Activated T-helper 1 cell treated with anti-CD3 and anti-CD28 coated beads, Interleukin-12 subunit alpha, Interleukin-12 subunit beta, Interleukin-2, Interleukin-4 antibody, amounts not matched to agents 30 ng/mL and 10 ng/mL and 1 ng/mL, durations not matched to agents 14 hours and 24 hours and 36 hours (primary cell): Measurements from ENCODE around the gene UTF1. TPM values are rescaled to one million over a fixed set of nuclear protein-coding genes. Genes with fewer than 3 reads are reported as not detected.

Experiments used
- DNase-seq: peaks from one replicate; pipeline ENCODE4 v3.0.0; 2021; ENCODE audit warnings: low spot score
- H3K27ac Mint-ChIP-seq: one replicate; pipeline ENCODE4 v1.8.0; 2021; ENCODE audit warnings: mild to moderate bottlenecking, mixed read lengths
- H3K27me3 Mint-ChIP-seq: one replicate; pipeline ENCODE4 v1.8.0; 2022; ENCODE audit warnings: mild to moderate bottlenecking, moderate library complexity, mixed read lengths; ENCODE audit not compliant: insufficient read depth
- H3K36me3 Mint-ChIP-seq: one replicate; pipeline ENCODE4 v1.8.0; 2021; ENCODE audit warnings: low read depth, mixed read lengths
- H3K4me1 Mint-ChIP-seq: one replicate; pipeline ENCODE4 v1.8.0; 2021; ENCODE audit warnings: low read depth, mixed read lengths
- H3K4me3 Mint-ChIP-seq: one replicate; pipeline ENCODE4 v1.8.0; 2021; ENCODE audit warnings: mild to moderate bottlenecking, moderate library complexity, mixed read lengths
- H3K9me3 Mint-ChIP-seq: one replicate; pipeline ENCODE4 v1.8.0; 2021; ENCODE audit warnings: mixed read lengths
- intact Hi-C: fragments of 100-400 bp; cut with micrococcal nuclease; formaldehyde crosslinking; loops from one replicate; pipeline ENCODE4 v1.15.1; 2024
- total RNA-seq: library from RNA; stranded (reverse); gene quantifications from 2 replicates; pipeline ENCODE4 v1.2.3, GENCODE V29; 2022

Gene UTF1
- total RNA-seq, 1 donor from 2014 or later = not detected

GRCh38 chr10:133274751-133275683 is 45.0 kb downstream of the UTF1 start:
- no peaks in the 10 kb centered on the region for H3K9me3 Mint-ChIP-seq
- H3K27me3 Mint-ChIP-seq = no peaks in the 10 kb centered on the region
- peak; percentile 65 for DNase-seq
- peak overlapping the region; percentile 92 for H3K27ac Mint-ChIP-seq
- H3K4me1 Mint-ChIP-seq = peaks cover 14% of the 10 kb centered on the region
- intact Hi-C loops = loop anchor here (1.0 to 10.0 kb wide), 5 partner anchors 14 to 1370 kb away; partner anchors contain the start of genes PPP2R2D and STK32C
- H3K4me3 Mint-ChIP-seq = peak overlapping the region; percentile 92
- peaks cover 15% of the 10 kb centered on the region for H3K36me3 Mint-ChIP-seq

- no peaks in the 10 kb centered on the region for H3K9me3 Mint-ChIP-seq
- H3K27me3 Mint-ChIP-seq = no peaks in the 10 kb centered on the region
- peaks cover 15% of the 10 kb centered on the region for H3K36me3 Mint-ChIP-seq
- H3K27ac Mint-ChIP-seq = peak overlapping the region; percentile 92
- peak overlapping the region; percentile 92 for H3K4me3 Mint-ChIP-seq
- no peak for DNase-seq
- intact Hi-C loops = loop anchor here (1.0 to 10.0 kb wide), 6 partner anchors 14 to 1371 kb away; partner anchors contain the start of genes PPP2R2D and STK32C
- peaks cover 14% of the 10 kb centered on the region for H3K4me1 Mint-ChIP-seq
Observed at GRCh38 chr10:133275684-133276092, 45.7 kb downstream of the UTF1 start.

- peak overlapping the region; percentile 92 for H3K4me3 Mint-ChIP-seq
- no peaks in the 10 kb centered on the region for H3K27me3 Mint-ChIP-seq
- intact Hi-C loops = loop anchor here (1.0 to 10.0 kb wide), 3 partner anchors 31 to 1371 kb away; partner anchors contain the start of genes PPP2R2D and STK32C
Observed at GRCh38 chr10:133276100-133276434, 46.0 kb downstream of the UTF1 start.

GRCh38 chr10:133276435-133277201 is 46.6 kb downstream of the UTF1 start, which contains the start of gene ADAM8:
Gene ADAM8, minus strand, starts transcription at chr10:133276868. Its CDS starts 51 bp downstream, at chr10:133276817.
- no peaks in the 10 kb centered on the region for H3K9me3 Mint-ChIP-seq

More at GRCh38 chr10:133276100-133276434, 46.0 kb downstream of the UTF1 start:
- Mint-ChIP-seq H3K27ac (peak overlapping the region; percentile 92), H3K9me3 (no peaks in the 10 kb centered on the region), H3K36me3 (peaks cover 15% of the 10 kb centered on the region), H3K4me1 (peaks cover 14% of the 10 kb centered on the region)
- no peak for DNase-seq

GRCh38 chr10:133277277-133277992 is 47.4 kb downstream of the UTF1 start:
- Mint-ChIP-seq H3K4me3 (peak overlapping the region; percentile 87), H3K36me3 (peaks cover 14% of the 10 kb centered on the region), H3K4me1 (peaks cover 14% of the 10 kb centered on the region), H3K9me3 (no peaks in the 10 kb centered on the region), H3K27me3 (no peaks in the 10 kb centered on the region), H3K27ac (no peak overlapping the region)
- intact Hi-C loops = loop anchor here (10.0 kb wide), 2 partner anchors 973 to 1373 kb away; partner anchors contain the start of genes PPP2R2D and STK32C
- no peak for DNase-seq

More at GRCh38 chr10:133276435-133277201, 46.6 kb downstream of the UTF1 start, which contains the start of gene ADAM8:
- intact Hi-C loops = loop anchor here (1.0 to 10.0 kb wide), 3 partner anchors 31 to 1372 kb away; partner anchors contain the start of genes PPP2R2D and STK32C
- peak within 1 kb of the TSS; percentile 92 for H3K4me3 Mint-ChIP-seq
- peaks cover 14% of the 10 kb centered on the region for H3K4me1 Mint-ChIP-seq
- H3K27ac Mint-ChIP-seq = peak within 1 kb of the TSS; percentile 92
- H3K36me3 Mint-ChIP-seq = peaks cover 15% of the 10 kb centered on the region
- H3K27me3 Mint-ChIP-seq = no peaks in the 10 kb centered on the region
- DNase-seq = peak; percentile 69

GRCh38 chr10:133277993-133278576 is 48.1 kb downstream of the UTF1 start:
- Mint-ChIP-seq H3K4me3 (peak overlapping the region; percentile 87), H3K4me1 (peaks cover 14% of the 10 kb centered on the region), H3K36me3 (peaks cover 15% of the 10 kb centered on the region), H3K27me3 (no peaks in the 10 kb centered on the region), H3K27ac (peak overlapping the region; percentile 86), H3K9me3 (no peaks in the 10 kb centered on the region)
- intact Hi-C loops = loop anchor here (10.0 kb wide), 2 partner anchors 973 to 1373 kb away; partner anchors contain the start of genes PPP2R2D and STK32C
- DNase-seq = no peak

DNA sequence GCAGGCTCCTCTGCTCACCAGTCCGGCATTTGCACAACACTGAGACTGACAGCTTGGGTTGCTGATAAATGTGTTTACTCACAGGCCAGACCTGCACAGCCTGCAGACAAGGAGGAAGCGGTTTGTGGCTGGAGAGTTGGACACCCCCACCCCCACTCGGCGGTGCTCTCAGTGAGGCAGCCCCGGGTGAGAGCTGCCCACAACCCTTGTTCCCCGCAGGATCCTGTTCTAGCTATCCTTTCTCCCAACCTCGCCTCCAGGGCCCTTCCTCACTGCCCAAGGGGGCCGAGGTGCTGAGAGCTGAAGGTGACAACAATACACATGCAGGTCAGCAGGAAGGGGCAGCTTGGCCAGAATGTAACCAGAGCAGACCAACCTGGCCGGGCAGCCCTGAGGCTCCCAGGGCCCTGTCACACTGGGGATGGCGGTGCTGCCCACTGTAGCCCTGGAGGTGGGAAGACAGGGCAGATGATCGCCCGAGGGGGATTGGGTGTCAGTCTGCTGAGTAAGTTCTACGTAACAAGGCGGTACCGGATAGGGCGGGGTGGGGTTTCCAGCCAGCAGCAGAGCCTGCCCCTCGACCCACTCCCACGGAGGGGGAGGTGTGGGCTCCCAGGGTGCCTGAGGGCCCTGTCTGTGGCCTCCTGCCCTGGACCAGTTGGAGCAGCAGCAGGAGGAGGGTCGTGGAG is 48.7 kb downstream of the UTF1 start:
- peaks cover 14% of the 10 kb centered on the region for H3K4me1 Mint-ChIP-seq
- no peaks in the 10 kb centered on the region for H3K9me3 Mint-ChIP-seq
- peak overlapping the region; percentile 87 for H3K4me3 Mint-ChIP-seq
- H3K27me3 Mint-ChIP-seq = no peaks in the 10 kb centered on the region
- intact Hi-C loops = loop anchor here (10.0 kb wide), 2 partner anchors 974 to 1374 kb away; partner anchors contain the start of genes PPP2R2D and STK32C
- peak overlapping the region; percentile 86 for H3K27ac Mint-ChIP-seq
- peaks cover 18% of the 10 kb centered on the region for H3K36me3 Mint-ChIP-seq
- DNase-seq = peak; percentile 63

DNA sequence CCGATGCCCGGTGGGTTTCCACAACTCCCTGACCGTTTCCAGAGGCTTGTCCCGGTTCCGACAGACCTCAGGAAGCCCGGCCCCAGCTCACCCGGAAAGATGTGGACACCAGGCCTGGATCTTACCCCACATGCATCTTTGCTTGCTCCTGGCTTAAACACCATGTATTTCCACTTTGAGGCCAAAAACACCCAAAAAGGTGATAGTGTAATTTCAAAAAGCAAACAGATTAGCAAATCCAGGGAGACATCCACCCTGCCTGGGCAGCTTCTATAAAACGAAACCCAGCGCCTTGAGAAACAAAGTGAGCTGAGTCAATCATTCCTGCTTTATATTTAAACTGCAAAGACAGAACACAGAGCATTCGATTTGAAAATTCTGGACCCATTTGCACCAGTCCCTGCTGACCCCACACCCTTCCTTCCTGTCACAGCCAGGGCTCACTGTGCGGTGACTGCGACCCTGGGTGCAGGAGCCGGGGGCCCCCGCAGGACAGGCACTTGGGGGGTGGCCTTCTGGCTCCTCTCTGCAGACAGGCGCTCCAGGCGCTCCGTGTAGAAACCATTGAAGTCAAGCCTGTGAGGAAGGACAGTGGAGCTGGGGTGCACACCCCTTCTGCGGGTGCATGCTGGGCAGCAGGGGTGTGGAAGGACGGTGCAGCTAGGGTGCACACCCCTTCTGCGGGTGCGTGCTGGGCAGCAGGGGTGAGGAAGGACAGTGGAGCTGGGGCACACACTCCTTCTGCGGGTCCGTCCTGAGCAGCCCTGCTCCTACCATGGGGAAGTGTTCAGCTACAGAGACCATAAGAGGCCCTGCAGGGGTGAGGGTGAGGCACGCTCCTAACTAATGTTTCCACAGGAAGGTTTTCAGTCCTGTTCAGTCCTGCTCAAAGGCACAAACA is 49.6 kb downstream of the UTF1 start:
- Mint-ChIP-seq H3K9me3 (no peaks in the 10 kb centered on the region), H3K27ac (no peak overlapping the region), H3K36me3 (peaks cover 20% of the 10 kb centered on the region), H3K4me3 (no peak overlapping the region), H3K27me3 (no peaks in the 10 kb centered on the region), H3K4me1 (peaks cover 14% of the 10 kb centered on the region)
- intact Hi-C loops = loop anchor here (10.0 kb wide), 2 partner anchors 975 to 1375 kb away; partner anchors contain the start of genes PPP2R2D and STK32C
- no peak for DNase-seq

DNA sequence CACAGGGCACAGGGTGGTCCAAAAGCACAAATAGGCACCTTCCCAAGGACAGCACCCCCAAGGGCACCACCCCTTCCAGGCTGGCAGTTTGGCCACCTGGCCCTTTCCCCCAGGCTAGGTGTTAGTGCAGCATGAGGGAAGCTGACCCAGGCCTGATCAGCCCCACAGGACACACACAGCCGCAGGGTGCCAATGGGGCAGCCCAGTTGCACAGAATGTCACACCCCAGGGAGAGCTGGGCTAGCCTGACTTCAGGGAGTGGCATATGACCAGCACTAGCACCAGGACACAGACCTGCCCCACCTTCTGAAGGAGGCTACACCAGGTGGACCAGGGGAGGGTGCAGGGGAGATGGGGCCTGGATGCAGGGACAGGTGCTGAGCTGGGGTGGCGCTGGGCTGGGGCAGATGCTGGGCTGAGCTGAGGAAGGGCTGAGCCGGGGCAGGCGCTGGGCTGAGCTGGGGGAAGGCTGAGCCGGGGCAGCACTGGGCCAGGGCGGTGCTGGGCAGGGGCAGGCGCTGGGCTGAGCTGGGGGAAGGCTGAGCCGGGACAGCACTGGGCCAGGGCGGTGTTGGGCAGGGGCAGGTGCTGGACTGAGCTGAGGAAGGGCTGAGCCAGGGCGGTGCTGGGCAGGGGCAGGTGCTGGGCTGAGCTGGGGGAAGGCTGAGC is 50.5 kb downstream of the UTF1 start:
- H3K4me3 Mint-ChIP-seq = no peak overlapping the region
- DNase-seq = no peak
- intact Hi-C loops = no loop called here
- no peaks in the 10 kb centered on the region for H3K9me3 Mint-ChIP-seq
- no peaks in the 10 kb centered on the region for H3K27me3 Mint-ChIP-seq
- H3K27ac Mint-ChIP-seq = no peak overlapping the region
- H3K4me1 Mint-ChIP-seq = peaks cover 14% of the 10 kb centered on the region
- H3K36me3 Mint-ChIP-seq = peaks cover 24% of the 10 kb centered on the region

GRCh38 chr10:133281084-133281483 is 51.1 kb downstream of the UTF1 start:
- Mint-ChIP-seq H3K27me3 (no peaks in the 10 kb centered on the region), H3K9me3 (no peaks in the 10 kb centered on the region), H3K4me3 (no peak overlapping the region), H3K27ac (no peak overlapping the region), H3K4me1 (peaks cover 14% of the 10 kb centered on the region), H3K36me3 (peaks cover 30% of the 10 kb centered on the region)
- intact Hi-C loops = no loop called here
- no peak for DNase-seq
